Loucy (cell line): Measurements from ENCODE around the gene RANBP9.

ENCODE experiments used
- H2AFZ ChIP-seq: fragments of 200-600 bp; sonication (generic); 2 replicates; pipeline ENCODE4 v1.6.0; 2016; ENCODE audit warnings: antibody characterized with exemption, mild to moderate bottlenecking, low read length, moderate library complexity
- H3F3A ChIP-seq: fragments of 200-600 bp; 2 replicates; pipeline ENCODE4 v1.6.0; 2016; ENCODE audit warnings: antibody characterized with exemption, low read depth, mild to moderate bottlenecking
- H3K27me3 ChIP-seq: fragments of 200-600 bp; sonication (generic); 2 replicates; pipeline ENCODE4 v1.6.1; 2014; ENCODE audit warnings: low read length, mild to moderate bottlenecking; ENCODE audit not compliant: insufficient read depth, poor library complexity, severe bottlenecking
- H3K36me3 ChIP-seq: fragments of 200-600 bp; sonication (generic); 2 replicates; pipeline ENCODE4 v1.6.1; 2016; ENCODE audit warnings: low read length; ENCODE audit not compliant: insufficient read depth
- H3K4me1 ChIP-seq: fragments of 200-600 bp; sonication (generic); 2 replicates; pipeline ENCODE4 v1.5.1; 2014; ENCODE audit warnings: low read length, mild to moderate bottlenecking; ENCODE audit not compliant: insufficient read depth, poor library complexity, severe bottlenecking
- H3K4me2 ChIP-seq: fragments of 200-600 bp; sonication (generic); 2 replicates; pipeline ENCODE4 v1.6.0; 2014; ENCODE audit warnings: antibody characterized with exemption, low read length, low read depth, mild to moderate bottlenecking; ENCODE audit not compliant: poor library complexity, severe bottlenecking
- H3K4me3 ChIP-seq: fragments of 200-600 bp; sonication (generic); 2 replicates; pipeline ENCODE4 v1.5.1; 2014; ENCODE audit warnings: low read length, mild to moderate bottlenecking, mixed read lengths; ENCODE audit not compliant: poor library complexity, severe bottlenecking
- H3K79me2 ChIP-seq: fragments of 200-600 bp; sonication (generic); 2 replicates; pipeline ENCODE4 v1.6.1; 2014; ENCODE audit warnings: low read length; ENCODE audit not compliant: insufficient read depth
- H3K9ac ChIP-seq: fragments of 200-600 bp; sonication (generic); 2 replicates; pipeline ENCODE4 v1.6.0; 2014; ENCODE audit warnings: mild to moderate bottlenecking, low read depth, low read length, moderate library complexity; ENCODE audit not compliant: poor library complexity, severe bottlenecking
- H3K9me2 ChIP-seq: fragments of 200-600 bp; sonication (generic); replicated peaks from 2 replicates; pipeline ENCODE4 v1.6.1; 2016; ENCODE audit warnings: low read depth, low read length, mixed read lengths
- H3K9me3 ChIP-seq: fragments of 200-600 bp; sonication (generic); 2 replicates; pipeline ENCODE4 v1.6.1; 2014; ENCODE audit warnings: mild to moderate bottlenecking, antibody characterized with exemption, low read length, low read depth; ENCODE audit not compliant: insufficient read depth
- H4K20me1 ChIP-seq: fragments of 200-600 bp; sonication (generic); 2 replicates; pipeline ENCODE4 v1.6.0; 2014; ENCODE audit warnings: antibody characterized with exemption, low read length, mild to moderate bottlenecking; ENCODE audit not compliant: insufficient read depth, poor library complexity, severe bottlenecking
- CTCF ChIP-seq: fragments of 200-600 bp; sonication (generic); conservative IDR thresholded peaks from 2 replicates; pipeline ENCODE4 v1.5.1; 2014; ENCODE audit warnings: mild to moderate bottlenecking, antibody characterized with exemption, low read length
- EZH2phosphoT487 ChIP-seq: fragments of 200-600 bp; IDR thresholded peaks from 2 replicates; pipeline ENCODE4 v1.6.1; 2018; ENCODE audit warnings: antibody characterized with exemption, mild to moderate bottlenecking, moderate library complexity, borderline replicate concordance

The RANBP9 gene

GRCh38 chr6:13676551-13677156 lies 35.0 kb downstream of the RANBP9 start:
- H3K9me3 ChIP-seq: peaks cover 11% of the 10 kb centered on the region; the same call in 1 of the 2 replicates
- H3K9ac ChIP-seq: no peak overlapping the region
- peaks cover 54% of the 10 kb centered on the region for H4K20me1 ChIP-seq
- H3K4me3 ChIP-seq: no peak overlapping the region
- H3K4me2 ChIP-seq: no peak overlapping the region
- TF ChIP-seq CTCF (no peak), EZH2phosphoT487 (no peak)
- peaks cover 20% of the 10 kb centered on the region for H3K4me1 ChIP-seq
- no peaks in the 10 kb centered on the region for H3K9me2 ChIP-seq
- peaks cover 98% of the 10 kb centered on the region for H3K79me2 ChIP-seq
- no peaks in the 10 kb centered on the region for H3K27me3 ChIP-seq
- H3K36me3 ChIP-seq: peaks cover 35% of the 10 kb centered on the region
- H2AFZ ChIP-seq: no peak overlapping the region
- H3F3A ChIP-seq: peaks cover 3% of the 10 kb centered on the region; the same call in 1 of the 2 replicates

- H3K36me3 ChIP-seq: peaks cover 29% of the 10 kb centered on the region
- no peak overlapping the region for H3K4me2 ChIP-seq
- H4K20me1 ChIP-seq: peaks cover 40% of the 10 kb centered on the region
- peaks cover 12% of the 10 kb centered on the region for H3K4me1 ChIP-seq
- no peaks in the 10 kb centered on the region for H3F3A ChIP-seq
- H3K9ac ChIP-seq: no peak overlapping the region
- H3K4me3 ChIP-seq: no peak overlapping the region
- H2AFZ ChIP-seq: no peak overlapping the region
- no peaks in the 10 kb centered on the region for H3K27me3 ChIP-seq
- no peaks in the 10 kb centered on the region for H3K9me2 ChIP-seq
- H3K79me2 ChIP-seq: peaks cover 100% of the 10 kb centered on the region
- TF ChIP-seq EZH2phosphoT487: no peak
- H3K9me3 ChIP-seq: peaks cover 11% of the 10 kb centered on the region; the same call in 1 of the 2 replicates
These were observed 37.0 kb downstream of the RANBP9 start for GRCh38 chr6:13674533-13675190.

- H3K4me2 ChIP-seq: no peak overlapping the region
- TF ChIP-seq CTCF (no peak), EZH2phosphoT487 (no peak)
These were observed 37.7 kb downstream of the RANBP9 start for GRCh38 chr6:13673825-13674444.

More at GRCh38 chr6:13673825-13674444, 37.7 kb downstream of the RANBP9 start:
- peaks cover 11% of the 10 kb centered on the region for H3K4me1 ChIP-seq
- H3K9me2 ChIP-seq: no peaks in the 10 kb centered on the region
- no peaks in the 10 kb centered on the region for H3K27me3 ChIP-seq
- H3F3A ChIP-seq: no peaks in the 10 kb centered on the region
- H2AFZ ChIP-seq: no peak overlapping the region
- H3K4me3 ChIP-seq: no peak overlapping the region
- H3K79me2 ChIP-seq: peaks cover 100% of the 10 kb centered on the region
- H3K9ac ChIP-seq: no peak overlapping the region
- peaks cover 34% of the 10 kb centered on the region for H3K36me3 ChIP-seq
- H3K9me3 ChIP-seq: peaks cover 11% of the 10 kb centered on the region; the same call in 1 of the 2 replicates
- peaks cover 40% of the 10 kb centered on the region for H4K20me1 ChIP-seq
